Neural crest cell (in vitro differentiated cells): ENCODE data around the gene GABARAPL1. TPM values are rescaled to one million over a fixed set of nuclear protein-coding genes. Genes with fewer than 3 reads are reported as not detected.

Source experiments
- DNase-seq: peaks from one replicate; pipeline ENCODE4 v3.0.0; 2021; ENCODE audit warnings: low read depth, mixed read lengths, low spot score
- H3K27ac Mint-ChIP-seq: one replicate; pipeline ENCODE4 v1.8.0; 2021; ENCODE audit warnings: mild to moderate bottlenecking, mixed read lengths; ENCODE audit not compliant: unreplicated experiment
- H3K27me3 Mint-ChIP-seq: 2 replicates; pipeline ENCODE4 v1.8.0; 2021; ENCODE audit warnings: low read depth, mild to moderate bottlenecking, mixed read lengths
- H3K36me3 Mint-ChIP-seq: 2 replicates; pipeline ENCODE4 v1.8.0; 2021; ENCODE audit warnings: low read depth, mild to moderate bottlenecking, mixed read lengths
- H3K4me1 Mint-ChIP-seq: 2 replicates; pipeline ENCODE4 v1.8.0; 2021; ENCODE audit warnings: mixed read lengths
- H3K4me3 Mint-ChIP-seq: one replicate; pipeline ENCODE4 v1.8.0; 2021; ENCODE audit warnings: mild to moderate bottlenecking, mixed read lengths
- H3K9me3 Mint-ChIP-seq: 2 replicates; pipeline ENCODE4 v1.8.0; 2021; ENCODE audit warnings: mixed read lengths
- CTCF ChIP-seq: fragments of 200-600 bp; sonication (generic); conservative IDR thresholded peaks from 2 replicates; pipeline ENCODE4 v1.5.0; 2021; ENCODE audit warnings: antibody characterized with exemption, mild to moderate bottlenecking
- total RNA-seq: library from RNA; stranded (reverse); gene quantifications from 2 replicates; pipeline ENCODE4 v1.2.1, GENCODE V29; 2021

The GABARAPL1 gene
- total RNA-seq, 1 donor from 2014 or later, result 16.0 TPM

GRCh38 chr12:10260927-10261326, 48.2 kb downstream of the GABARAPL1 start:
- H3K27me3 Mint-ChIP-seq, result no peaks in the 10 kb centered on the region
- TF ChIP-seq CTCF, result no peak
- no peak overlapping the region for H3K4me3 Mint-ChIP-seq
- DNase-seq, result no peak
- H3K4me1 Mint-ChIP-seq, result no peaks in the 10 kb centered on the region
- H3K36me3 Mint-ChIP-seq, result no peaks in the 10 kb centered on the region
- no peak overlapping the region for H3K27ac Mint-ChIP-seq
- peaks cover 2% of the 10 kb centered on the region for H3K9me3 Mint-ChIP-seq

GRCh38 chr12:10268037-10268436, 55.4 kb downstream of the GABARAPL1 start:
- Mint-ChIP-seq H3K9me3 (no peaks in the 10 kb centered on the region), H3K27ac (no peak overlapping the region), H3K27me3 (no peaks in the 10 kb centered on the region), H3K4me3 (no peak overlapping the region), H3K36me3 (no peaks in the 10 kb centered on the region), H3K4me1 (no peaks in the 10 kb centered on the region)
- no peak for TF ChIP-seq CTCF
- no peak for DNase-seq

- H3K9me3 Mint-ChIP-seq, result peaks cover 5% of the 10 kb centered on the region
- H3K27me3 Mint-ChIP-seq, result no peaks in the 10 kb centered on the region
- no peak for TF ChIP-seq CTCF
- no peak for DNase-seq
- H3K4me1 Mint-ChIP-seq, result no peaks in the 10 kb centered on the region
- H3K36me3 Mint-ChIP-seq, result no peaks in the 10 kb centered on the region
- no peak overlapping the region for H3K27ac Mint-ChIP-seq
- H3K4me3 Mint-ChIP-seq, result no peak overlapping the region
Observed at GRCh38 chr12:10272467-10272866, 59.8 kb downstream of the GABARAPL1 start.

Other genes starting within 250 kb of the GABARAPL1 start
- gene CLEC12A, start 241.5 kb upstream of the GABARAPL1 start, total RNA-seq, result not detected in 2 replicates
- not detected in 2 replicates for gene CLEC1B, start 213.8 kb upstream of the GABARAPL1 start, total RNA-seq
- gene CLEC12B, start 202.2 kb upstream of the GABARAPL1 start, total RNA-seq, result not detected in 2 replicates
- gene CLEC9A, start 182.2 kb upstream of the GABARAPL1 start, total RNA-seq, result not detected in 2 replicates
- gene CLEC1A, start 113.9 kb upstream of the GABARAPL1 start, total RNA-seq, result not detected in 2 replicates
- gene CLEC7A, start 82.7 kb upstream of the GABARAPL1 start, total RNA-seq, result not detected in 2 replicates
- not detected in 2 replicates for gene OLR1, start 40.7 kb upstream of the GABARAPL1 start, total RNA-seq
- not detected in 2 replicates for gene TMEM52B, start 33.8 kb upstream of the GABARAPL1 start, total RNA-seq
- 0.12 TPM in 1 of 2 replicates, not detected in the other for gene KLRD1, start 95.0 kb downstream of the GABARAPL1 start, total RNA-seq
- not detected in 2 replicates for gene KLRK1, start 177.2 kb downstream of the GABARAPL1 start, total RNA-seq
- gene KLRC4, start 196.9 kb downstream of the GABARAPL1 start, total RNA-seq, result not detected in 2 replicates
- not detected in 2 replicates for gene KLRC3, start 207.7 kb downstream of the GABARAPL1 start, total RNA-seq
- not detected in 2 replicates for gene KLRC2, start 223.1 kb downstream of the GABARAPL1 start, total RNA-seq
- not detected in 2 replicates for gene KLRC1, start 240.5 kb downstream of the GABARAPL1 start, total RNA-seq